GM18507 (cell line): ENCODE measurements around the gene DHX32.

Source experiments
- DNase-seq: peaks from one replicate; pipeline ENCODE4 v3.0.0; 2011; ENCODE audit warnings: low read depth; ENCODE audit not compliant: insufficient read length; ENCODE audit errors: extremely low spot score
- FAIRE-seq: peaks from 2 replicates; lab custom pipeline; 2011; peaks lifted over from hg19 to GRCh38; lab: Jason Lieb, UNC

DHX32 gene

DNA sequence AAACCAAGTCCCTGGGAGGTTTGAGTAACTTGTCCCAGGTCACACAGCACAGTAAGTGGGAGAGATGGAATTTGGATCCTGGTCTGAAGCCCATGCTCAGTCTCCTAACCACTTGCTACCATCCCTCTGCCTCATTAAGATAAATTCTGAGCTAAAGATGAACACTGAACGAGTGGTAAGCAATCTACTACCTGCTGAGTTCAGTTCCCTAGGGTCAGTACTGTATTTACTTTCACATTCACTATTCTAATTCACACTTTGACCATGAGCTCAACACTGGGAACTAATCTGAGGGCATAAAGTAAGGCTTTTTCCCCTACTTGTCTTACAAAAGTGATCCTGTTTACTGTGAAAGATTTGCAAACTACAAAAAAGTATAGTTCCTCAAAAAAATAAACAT lies 60.4 kb downstream of the DHX32 start:
- FAIRE-seq (peak; percentile 68), DNase-seq (no peak)

GRCh38 chr10:125817337-125817946 lies 63.6 kb downstream of the DHX32 start:
- FAIRE-seq (no peak), DNase-seq (no peak)

DNA sequence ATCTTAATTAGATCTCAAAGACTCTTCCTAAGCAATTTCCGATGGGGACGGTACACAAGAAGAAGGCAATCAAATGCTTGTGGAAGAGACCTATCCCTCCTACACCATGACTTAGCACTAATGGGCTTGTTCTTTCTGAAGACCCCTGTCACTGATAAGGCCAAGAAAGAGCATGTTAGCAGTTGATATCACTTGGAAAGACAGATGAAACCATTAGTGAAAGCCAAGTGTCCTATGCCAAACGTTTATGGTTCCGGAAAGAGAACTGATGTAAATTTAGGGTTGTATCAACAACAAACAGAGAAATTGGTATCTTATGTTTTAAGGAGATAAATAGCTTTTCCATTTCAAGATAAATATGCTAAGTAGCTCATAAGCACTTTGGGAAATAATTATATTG lies 64.5 kb downstream of the DHX32 start:
- FAIRE-seq: no peak
- DNase-seq: no peak

DNA sequence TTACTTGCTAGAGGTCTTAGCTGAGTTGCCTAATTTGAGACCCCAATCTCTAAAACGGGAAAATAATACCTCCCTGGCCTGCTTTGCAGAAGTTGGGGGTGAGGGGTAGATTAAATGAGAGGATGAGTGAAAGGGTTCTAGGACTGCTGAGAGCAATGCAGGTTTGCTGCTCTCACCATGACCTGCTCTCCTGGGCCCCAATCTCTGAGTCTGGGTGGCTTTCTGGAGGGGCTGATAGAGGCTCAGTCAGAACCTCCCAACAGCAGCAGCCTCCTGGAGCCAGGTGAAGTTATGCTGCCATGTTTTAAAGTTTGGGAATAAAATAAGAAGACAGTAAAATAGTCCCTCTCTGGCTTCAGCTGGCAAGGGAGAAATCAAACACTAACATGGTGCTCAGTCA lies 65.3 kb downstream of the DHX32 start:
- DNase-seq: no peak
- no peak for FAIRE-seq

DNA sequence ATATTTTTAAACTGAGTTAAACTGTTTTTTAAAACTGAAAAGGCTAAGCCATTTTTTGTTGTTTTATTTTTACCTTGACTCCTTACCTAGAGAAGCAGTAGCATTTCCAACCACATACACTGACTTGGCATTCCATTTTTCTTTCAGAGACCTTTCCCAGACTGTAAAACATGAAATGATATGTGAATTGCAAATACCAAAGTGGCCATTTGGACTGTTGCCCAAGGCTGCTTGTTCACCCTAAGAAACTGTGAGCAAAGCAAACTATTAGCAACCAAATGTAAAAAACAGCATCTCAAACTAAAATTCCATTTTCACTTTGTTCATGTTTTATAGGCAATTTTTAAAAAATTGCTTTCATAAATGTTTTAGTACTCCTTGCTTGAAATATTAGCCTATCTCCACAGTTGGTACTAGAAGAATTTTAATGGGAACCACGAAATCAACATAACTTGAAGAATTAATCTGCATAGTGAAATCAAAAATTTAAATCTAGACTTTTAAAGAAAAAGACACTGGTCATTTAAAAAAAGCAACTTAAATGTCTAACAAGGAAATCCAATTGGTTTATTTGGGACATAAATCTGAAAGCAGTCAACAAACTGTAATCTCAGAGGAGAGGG lies 68.9 kb downstream of the DHX32 start:
- no peak for DNase-seq

DNA sequence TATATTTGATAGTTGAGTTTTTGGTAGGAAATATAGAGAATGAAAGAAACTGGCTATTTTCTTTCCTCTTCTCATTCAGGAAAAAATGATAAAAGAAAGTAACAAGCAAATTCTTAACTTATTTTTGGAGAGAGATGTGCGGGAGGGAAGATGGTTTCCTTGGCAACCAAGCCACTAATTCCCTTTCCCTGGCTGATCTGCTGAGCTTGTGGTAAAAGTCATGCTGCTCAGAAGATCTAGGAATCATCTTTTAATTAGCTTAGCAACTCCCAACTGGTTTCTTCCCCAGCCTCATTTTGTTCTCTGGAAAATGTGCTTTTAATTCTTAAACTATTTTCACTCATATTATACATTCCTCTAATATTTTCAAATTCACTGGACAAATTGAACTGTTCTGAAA lies 69.8 kb downstream of the DHX32 start:
- DNase-seq (no peak), FAIRE-seq (no peak)

More for the DNA sequence above, 68.9 kb downstream of the DHX32 start:
- no peak for FAIRE-seq

DNA sequence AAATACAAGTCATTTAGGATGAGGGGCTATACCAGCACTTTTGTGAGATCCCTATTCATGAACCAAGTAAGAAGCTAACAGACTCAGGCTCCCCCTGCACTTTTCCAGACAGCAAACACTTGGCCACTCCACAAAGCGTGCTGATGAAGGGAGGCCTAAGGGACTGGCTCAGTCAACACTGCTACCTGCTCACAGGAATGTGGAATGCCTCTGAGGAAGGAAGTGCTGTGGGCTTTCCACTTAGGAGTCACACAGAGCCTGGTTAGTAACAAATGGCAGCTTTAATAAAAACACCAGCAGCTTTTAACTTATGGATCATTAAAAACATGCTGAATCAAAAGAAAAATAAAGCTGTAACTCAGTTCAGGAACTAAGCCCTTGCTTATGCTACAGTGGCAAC lies 73.0 kb downstream of the DHX32 start:
- FAIRE-seq: no peak
- no peak for DNase-seq

GRCh38 chr10:125802739-125803138 lies 78.4 kb downstream of the DHX32 start:
- no peak for DNase-seq
- no peak for FAIRE-seq

DNA sequence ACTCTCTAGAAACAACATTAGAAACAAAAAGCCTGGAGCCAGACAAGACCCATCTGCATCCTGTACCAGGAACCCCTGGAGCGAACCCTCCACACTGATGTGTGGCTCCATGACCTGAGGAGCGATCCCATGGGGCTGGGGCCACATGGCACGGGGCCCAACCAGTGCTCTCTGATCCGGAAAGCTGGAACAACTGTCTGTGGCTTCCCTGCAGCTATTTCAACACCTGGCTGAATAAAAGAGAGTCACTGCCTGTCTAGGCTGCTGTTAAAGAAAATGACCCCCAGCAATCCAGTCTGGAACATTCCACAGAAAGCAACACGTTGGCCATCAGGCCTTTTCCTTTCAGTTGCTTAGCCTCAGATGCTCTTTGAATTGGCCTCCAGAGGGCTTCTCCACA lies 79.0 kb downstream of the DHX32 start:
- DNase-seq: no peak
- no peak for FAIRE-seq

DNA sequence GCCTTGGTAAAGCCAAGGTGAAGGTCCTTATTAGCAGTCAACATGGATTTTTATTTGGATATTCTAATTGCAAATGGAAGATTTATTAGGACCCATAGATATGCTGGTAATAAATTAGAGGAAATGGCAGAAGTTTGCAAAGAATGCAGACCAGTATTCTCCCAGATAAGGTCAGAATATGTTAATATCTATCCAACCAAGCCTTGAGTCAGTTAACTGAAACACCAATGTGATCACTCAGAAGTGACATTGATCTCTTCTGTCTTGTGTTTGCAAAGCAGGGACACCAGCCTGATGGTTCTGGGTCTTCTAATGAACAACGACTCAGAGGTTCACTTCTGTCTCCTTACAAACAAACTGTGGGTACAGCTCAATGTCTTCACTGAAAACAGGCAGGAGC lies 79.5 kb downstream of the DHX32 start:
- no peak for FAIRE-seq

DNA sequence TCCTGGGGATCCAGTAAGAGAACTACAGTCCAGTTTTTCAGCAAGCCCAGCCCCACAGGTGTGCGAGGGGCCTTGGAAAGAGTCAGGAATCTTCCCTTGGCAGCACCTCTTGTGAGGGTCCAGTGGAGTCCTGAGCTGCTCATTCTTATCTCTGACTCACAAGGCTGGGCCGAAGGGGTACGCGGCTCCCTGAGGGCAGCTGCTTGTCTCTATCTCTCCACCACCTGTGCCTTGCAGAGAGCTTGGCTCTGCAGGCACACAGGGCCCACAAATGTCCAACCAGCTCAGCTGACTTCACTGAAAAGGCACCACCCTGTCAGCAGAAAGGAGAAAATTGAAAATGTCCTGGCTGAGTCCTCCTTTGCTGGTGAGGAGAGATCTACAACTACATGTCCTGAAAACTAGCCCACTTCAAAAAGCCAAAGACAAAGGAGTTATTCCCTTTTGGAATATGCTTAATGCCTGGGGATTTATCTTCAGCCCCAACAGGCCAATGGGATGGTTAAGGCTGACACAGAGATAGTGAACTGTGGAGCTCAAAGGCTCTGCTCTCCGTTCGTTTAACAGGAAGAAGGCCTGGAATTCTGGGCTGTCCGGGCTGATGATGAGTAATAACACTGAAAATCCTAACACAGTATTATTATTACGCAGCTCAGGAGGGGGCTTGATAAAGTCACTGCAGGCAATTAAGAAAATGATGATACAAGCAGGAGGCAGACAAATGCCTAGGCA lies 81.5 kb downstream of the DHX32 start:
- DNase-seq (no peak), FAIRE-seq (no peak)

More for the DNA sequence above, 79.5 kb downstream of the DHX32 start:
- no peak for DNase-seq

DNA sequence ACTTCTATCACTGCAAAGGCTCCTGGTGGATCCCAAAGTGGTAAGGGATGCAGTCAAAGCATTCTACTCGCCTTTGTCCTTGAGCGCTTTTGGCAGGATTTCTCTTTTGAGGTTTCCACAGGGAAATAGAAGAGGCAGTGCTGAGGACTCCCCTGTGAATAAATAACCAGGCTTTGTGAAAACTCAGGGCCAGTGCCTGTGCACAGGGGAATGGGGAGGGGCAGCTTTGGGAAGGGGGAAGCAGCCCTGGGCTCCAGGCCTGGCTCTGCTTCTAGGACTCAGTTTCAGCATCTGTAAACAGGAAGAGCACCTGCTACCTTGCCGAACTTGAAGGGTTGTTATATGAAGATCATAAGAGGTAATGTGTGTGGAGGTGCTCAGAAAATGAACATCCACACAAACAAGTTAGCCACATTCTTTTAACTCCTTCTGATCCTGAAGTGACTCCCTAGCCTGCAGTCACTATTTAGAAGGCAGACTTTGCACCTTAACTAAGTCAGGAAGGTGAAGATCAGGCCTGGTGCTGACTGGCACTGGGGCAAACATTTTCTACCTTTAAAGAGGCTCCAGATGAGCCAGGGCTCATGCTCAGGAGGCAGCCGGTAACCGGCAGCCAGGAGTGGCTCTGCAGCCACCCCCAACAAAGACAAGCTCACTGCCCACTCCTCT lies 83.0 kb downstream of the DHX32 start:
- DNase-seq (no peak), FAIRE-seq (no peak)

DNA sequence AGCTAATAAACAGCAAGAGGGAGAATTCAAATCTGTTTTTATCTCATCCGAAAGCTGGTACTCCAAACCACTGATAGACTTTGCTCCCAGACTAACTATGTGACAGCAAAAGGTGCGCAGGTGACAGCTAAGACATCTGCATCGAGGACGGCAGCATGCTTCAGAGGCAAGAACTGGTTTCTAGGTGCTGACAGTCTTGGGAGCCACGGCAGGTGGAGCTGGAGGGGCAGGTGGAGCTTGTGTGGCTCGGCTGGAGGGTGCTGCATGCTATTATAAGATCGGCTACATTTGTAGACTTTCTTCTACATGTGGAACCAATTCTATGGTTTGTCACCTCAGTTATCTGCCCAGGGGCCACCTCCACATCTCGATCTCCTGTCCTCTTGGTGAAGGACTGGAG lies 83.7 kb downstream of the DHX32 start:
- no peak for FAIRE-seq
- no peak for DNase-seq

DNA sequence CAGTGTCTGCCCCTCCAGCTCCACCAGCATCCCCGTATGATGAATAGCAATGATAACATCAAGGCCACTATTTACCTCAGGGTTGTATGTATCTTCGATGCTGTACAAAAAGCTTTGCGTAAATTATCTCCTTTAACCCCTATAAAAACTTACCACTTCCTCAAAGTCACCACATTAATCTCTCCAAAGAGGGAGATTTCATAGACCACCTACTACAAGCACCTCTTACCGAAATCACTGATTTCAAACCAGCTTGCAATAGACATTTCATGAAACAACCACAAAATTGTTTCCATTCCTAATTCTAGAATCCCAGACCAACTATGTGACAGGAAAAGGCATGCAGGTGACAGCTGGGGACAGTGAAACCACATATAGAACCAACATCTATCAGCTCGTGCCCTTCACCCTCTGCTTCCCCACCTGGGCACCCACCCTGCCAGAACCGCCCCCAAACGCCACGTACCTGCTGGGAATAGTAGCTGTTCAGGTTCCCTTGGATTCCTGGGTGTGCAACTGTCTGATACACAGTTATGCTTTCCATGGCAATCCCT lies 85.4 kb downstream of the DHX32 start:
- DNase-seq: no peak

GRCh38 chr10:125795128-125795527 lies 86.0 kb downstream of the DHX32 start:
- no peak for DNase-seq

More for the DNA sequence above, 85.4 kb downstream of the DHX32 start:
- FAIRE-seq: no peak

DNA sequence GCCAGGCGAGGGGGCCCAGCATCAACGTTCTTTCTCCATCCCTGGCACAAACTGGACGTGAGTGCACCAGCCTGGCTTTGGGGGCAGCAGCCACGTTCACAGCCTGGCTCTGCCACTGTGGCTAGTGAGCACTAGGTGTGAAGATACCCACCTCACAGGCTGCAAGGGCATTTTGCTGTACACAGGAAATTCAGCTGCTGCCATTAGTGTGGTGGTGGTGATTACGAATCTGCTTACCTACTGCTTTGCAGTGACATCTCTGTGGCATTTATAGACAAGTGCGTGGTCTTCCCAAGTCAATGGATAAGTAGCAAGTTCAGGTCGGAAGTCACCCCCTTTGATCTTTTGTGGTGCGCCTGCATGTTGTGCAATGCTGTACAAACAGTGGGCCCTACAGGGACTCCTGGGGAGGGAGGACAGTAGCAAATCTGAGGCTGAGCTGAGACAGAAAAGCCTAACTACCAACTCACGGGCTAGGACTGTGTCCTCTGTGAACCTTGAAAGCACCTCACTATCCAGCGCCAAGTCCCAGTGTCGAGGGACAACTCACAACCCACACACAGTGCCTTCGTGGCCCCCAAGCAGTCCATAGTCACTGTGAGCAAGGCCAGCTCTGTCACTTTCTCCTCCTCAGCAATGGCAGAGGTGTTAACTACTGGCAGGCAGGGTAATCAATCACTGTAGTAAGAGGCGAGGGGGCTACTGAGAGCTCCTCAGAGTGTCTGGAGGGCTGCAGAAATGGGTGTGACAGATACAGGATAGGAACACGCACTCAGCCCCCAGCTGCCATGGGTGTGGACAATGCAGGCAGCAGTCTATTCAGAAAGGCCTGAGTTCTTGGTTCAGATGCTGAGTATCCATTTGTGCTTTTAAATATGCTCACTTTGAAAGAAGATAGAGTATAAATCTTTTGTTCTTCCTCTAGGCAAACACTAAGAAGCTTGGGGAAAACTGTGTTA lies 88.5 kb downstream of the DHX32 start:
- FAIRE-seq (no peak), DNase-seq (no peak)

More at GRCh38 chr10:125795128-125795527, 86.0 kb downstream of the DHX32 start:
- no peak for FAIRE-seq

DNA sequence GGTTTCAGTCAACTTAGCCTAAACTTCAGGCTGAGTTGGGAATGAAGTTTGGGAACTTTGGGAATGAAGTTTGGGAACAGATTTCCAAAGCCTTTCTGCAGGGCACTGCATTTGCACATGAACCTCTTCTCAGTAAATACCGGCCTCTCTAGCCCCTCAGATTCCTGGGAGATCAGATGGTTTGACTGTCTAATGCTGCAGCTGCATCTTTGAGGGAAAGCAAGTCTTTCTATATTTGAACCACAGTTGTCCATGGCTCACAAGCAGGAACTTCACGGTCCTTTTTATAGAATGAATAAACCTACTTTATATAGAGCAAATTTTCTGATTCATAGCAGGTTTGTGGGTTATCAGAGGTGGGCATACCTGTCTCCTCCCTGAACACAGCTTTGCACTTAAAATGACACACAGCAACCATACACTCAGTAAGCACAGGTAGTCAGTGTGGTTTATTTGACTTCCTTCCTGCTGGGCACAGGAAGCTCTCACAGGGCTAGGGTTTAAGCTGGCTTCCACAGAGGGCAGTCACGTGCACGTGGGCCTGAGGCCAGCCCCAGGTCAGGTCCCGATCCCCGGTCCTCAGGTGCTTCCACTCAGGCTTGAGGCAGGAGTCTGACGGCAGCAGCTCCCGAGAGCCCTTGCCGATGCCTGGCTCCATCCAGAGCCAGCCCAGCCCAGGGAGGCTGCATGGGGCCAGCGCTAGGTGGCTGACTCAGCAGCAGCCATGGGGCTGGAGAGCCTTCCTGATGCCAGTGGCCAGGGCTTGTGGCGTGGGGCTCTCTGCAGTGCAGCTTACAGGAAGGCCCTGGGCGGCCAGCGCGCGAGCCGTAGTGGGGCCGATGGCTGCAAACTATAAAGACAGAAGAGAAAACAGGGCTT lies 92.7 kb downstream of the DHX32 start:
- DNase-seq: no peak
- FAIRE-seq: no peak
